H9 (cell line): ENCODE results near the gene C2CD4A. TPM values are rescaled to one million over a fixed set of nuclear protein-coding genes. Genes with fewer than 3 reads are reported as not detected.

Experiments used
- DNase-seq: peaks from one replicate; pipeline ENCODE4 v3.0.0-alpha.2; 2017
- H2AFZ ChIP-seq: one replicate; pipeline ENCODE4 v1.6.1; 2013; ENCODE audit warnings: mild to moderate bottlenecking, low read length, control low read depth, moderate library complexity
- H2AK5ac ChIP-seq: 2 replicates; pipeline ENCODE4 v1.6.1; 2013; ENCODE audit warnings: low read length, control low read depth, mixed read lengths; ENCODE audit not compliant: insufficient read length
- H2BK120ac ChIP-seq: one replicate; pipeline ENCODE4 v1.6.1; 2013; ENCODE audit warnings: low read depth, mild to moderate bottlenecking, low read length, control low read depth, inconsistent platforms; ENCODE audit not compliant: poor library complexity, severe bottlenecking
- H2BK12ac ChIP-seq: 2 replicates; pipeline ENCODE4 v1.6.1; 2013; ENCODE audit warnings: low read length, control low read depth, mixed read lengths, low read depth; ENCODE audit not compliant: insufficient read length
- H2BK15ac ChIP-seq: 2 replicates; pipeline ENCODE4 v1.6.1; 2013; ENCODE audit warnings: low read depth, low read length, control low read depth
- H2BK20ac ChIP-seq: one replicate; pipeline ENCODE4 v1.6.1; 2013; ENCODE audit warnings: low read depth, mild to moderate bottlenecking, low read length, control low read depth, inconsistent platforms; ENCODE audit not compliant: poor library complexity, severe bottlenecking
- H2BK5ac ChIP-seq: 2 replicates; pipeline ENCODE4 v1.6.1; 2013; ENCODE audit warnings: low read length, control low read depth, mixed read lengths; ENCODE audit not compliant: insufficient read length
- H3K14ac ChIP-seq: 2 replicates; pipeline ENCODE4 v1.6.1; 2013; ENCODE audit warnings: low read length, control low read depth; ENCODE audit not compliant: insufficient read depth
- H3K18ac ChIP-seq: 2 replicates; pipeline ENCODE4 v1.6.1; 2013; ENCODE audit warnings: low read depth, mild to moderate bottlenecking, mixed read lengths, low read length, control low read depth; ENCODE audit not compliant: insufficient read length
- H3K23ac ChIP-seq: 2 replicates; pipeline ENCODE4 v1.6.1; 2013; ENCODE audit warnings: low read length, control low read depth, mixed read lengths, low read depth; ENCODE audit not compliant: insufficient read length
- H3K23me2 ChIP-seq: 2 replicates; pipeline ENCODE4 v1.6.1; 2013; ENCODE audit warnings: low read depth, mild to moderate bottlenecking, mixed read lengths, low read length, control low read depth; ENCODE audit not compliant: insufficient read length, poor library complexity, severe bottlenecking
- H3K27ac ChIP-seq: 2 replicates; pipeline ENCODE4 v1.5.1; 2013; ENCODE audit warnings: low read length, control low read depth, mixed read lengths, low read depth; ENCODE audit not compliant: insufficient read length
- H3K27me3 ChIP-seq: 2 replicates; pipeline ENCODE4 v1.6.1; 2013; ENCODE audit warnings: low read length, control low read depth, inconsistent platforms; ENCODE audit not compliant: insufficient read depth
- H3K4ac ChIP-seq: 2 replicates; pipeline ENCODE4 v1.6.1; 2013; ENCODE audit warnings: low read depth, mild to moderate bottlenecking, control low read depth, inconsistent platforms, low read length, moderate library complexity
- H3K4me1 ChIP-seq: 2 replicates; pipeline ENCODE4 v1.6.1; 2013; ENCODE audit warnings: low read length, control low read depth, inconsistent platforms; ENCODE audit not compliant: insufficient read depth
- H3K4me2 ChIP-seq: 2 replicates; pipeline ENCODE4 v1.6.1; 2013; ENCODE audit warnings: low read length, control low read depth, mixed read lengths; ENCODE audit not compliant: insufficient read length, insufficient read depth
- H3K56ac ChIP-seq: 2 replicates; pipeline ENCODE4 v1.6.1; 2013; ENCODE audit warnings: low read depth, mild to moderate bottlenecking, mixed read lengths, low read length, control low read depth; ENCODE audit not compliant: insufficient read length
- H3K79me1 ChIP-seq: 2 replicates; pipeline ENCODE4 v1.6.1; 2013; ENCODE audit warnings: low read depth, mild to moderate bottlenecking, moderate library complexity, low read length, control low read depth, inconsistent platforms; ENCODE audit not compliant: insufficient read depth, poor library complexity, severe bottlenecking
- H3K79me2 ChIP-seq: 2 replicates; pipeline ENCODE4 v1.6.1; 2013; ENCODE audit warnings: low read length, control low read depth, inconsistent platforms; ENCODE audit not compliant: insufficient read depth
- H3K9ac ChIP-seq: 2 replicates; pipeline ENCODE4 v1.6.1; 2013; ENCODE audit warnings: low read length, control low read depth, mixed read lengths; ENCODE audit not compliant: insufficient read length; ENCODE audit errors: extremely low read depth
- H3K9me3 ChIP-seq: one replicate; pipeline ENCODE4 v1.6.1; 2013; ENCODE audit warnings: low read depth, low read length, inconsistent platforms; ENCODE audit not compliant: control insufficient read depth
- H3T11ph ChIP-seq: one replicate; pipeline ENCODE4 v1.6.1; 2013; ENCODE audit warnings: mild to moderate bottlenecking, low read length, control low read depth, inconsistent platforms
- H4K20me1 ChIP-seq: one replicate; pipeline ENCODE4 v1.6.1; 2013; ENCODE audit not compliant: control insufficient read depth, insufficient read length, insufficient read depth
- H4K5ac ChIP-seq: 2 replicates; pipeline ENCODE4 v1.6.1; 2013; ENCODE audit warnings: low read depth, mild to moderate bottlenecking, mixed read lengths, low read length, control low read depth; ENCODE audit not compliant: insufficient read length
- H4K8ac ChIP-seq: replicated peaks from 2 replicates; pipeline ENCODE4 v1.6.1; 2013; ENCODE audit warnings: low read length, control low read depth, mixed read lengths, low read depth; ENCODE audit not compliant: insufficient read length
- H4K91ac ChIP-seq: 2 replicates; pipeline ENCODE4 v1.6.1; 2013; ENCODE audit warnings: low read depth, mild to moderate bottlenecking, moderate library complexity, mixed read lengths, low read length, control low read depth; ENCODE audit not compliant: insufficient read length
- H3K27ac Mint-ChIP-seq, 3 experiments: 2 replicates in 2 of 3; 3 replicates in 1 of 3; pipeline ENCODE4 v1.8.0; 2020 to 2021; ENCODE audit warnings: mixed read lengths in 3 of 3, mild to moderate bottlenecking in 1 of 3, moderate library complexity in 1 of 3
- H3K27me3 Mint-ChIP-seq: 2 replicates; pipeline ENCODE4 v1.8.0; 2021; ENCODE audit warnings: low read depth, mild to moderate bottlenecking, moderate library complexity, mixed read lengths
- H3K36me3 Mint-ChIP-seq, 3 experiments: 2 replicates in 2 of 3; 3 replicates in 1 of 3; pipeline ENCODE4 v1.8.0; 2020 to 2021; ENCODE audit warnings: low read depth in 3 of 3, mixed read lengths in 3 of 3; ENCODE audit not compliant: insufficient read depth in 1 of 3
- H3K4me1 Mint-ChIP-seq, 2 experiments: 2 replicates each; pipeline ENCODE4 v1.8.0; 2020; ENCODE audit warnings: mixed read lengths in 2 of 2
- H3K4me3 Mint-ChIP-seq, 2 experiments: 2 replicates in 1 of 2; 3 replicates in 1 of 2; pipeline ENCODE4 v1.8.0; 2020 to 2021; ENCODE audit warnings: mild to moderate bottlenecking in 2 of 2, mixed read lengths in 2 of 2, moderate library complexity in 1 of 2
- H3K9me3 Mint-ChIP-seq, 2 experiments: 2 replicates in 1 of 2; 3 replicates in 1 of 2; pipeline ENCODE4 v1.8.0; 2020; ENCODE audit warnings: mild to moderate bottlenecking in 2 of 2, mixed read lengths in 2 of 2, moderate library complexity in 1 of 2
- WGBS: extraction: QIAGEN DNeasy Blood & Tissue Kit; methylation state at CpG from one replicate; pipeline ENCODE4 v1.1.7; 2013; ENCODE audit warnings: missing lambda C conversion rate, low lambda C conversion rate, mixed read lengths; ENCODE audit not compliant: insufficient read length; ENCODE audit errors: extremely low coverage; 5-methylcytosine and 5-hydroxymethylcytosine counted together
- total RNA-seq: library from RNA; stranded (reverse); gene quantifications from 2 replicates; pipeline ENCODE4 v1.2.1, GENCODE V29; 2021
- TF ChIP-seq, protein P1 (sequence below): fragments of 200-600 bp; sonication (generic); conservative IDR thresholded peaks from 3 replicates; pipeline ENCODE4 v1.8.0; 2021; ENCODE audit warnings: antibody characterized with exemption, mild to moderate bottlenecking

The C2CD4A gene
- total RNA-seq, 1 experiment from 2014 or later = not detected

DNA sequence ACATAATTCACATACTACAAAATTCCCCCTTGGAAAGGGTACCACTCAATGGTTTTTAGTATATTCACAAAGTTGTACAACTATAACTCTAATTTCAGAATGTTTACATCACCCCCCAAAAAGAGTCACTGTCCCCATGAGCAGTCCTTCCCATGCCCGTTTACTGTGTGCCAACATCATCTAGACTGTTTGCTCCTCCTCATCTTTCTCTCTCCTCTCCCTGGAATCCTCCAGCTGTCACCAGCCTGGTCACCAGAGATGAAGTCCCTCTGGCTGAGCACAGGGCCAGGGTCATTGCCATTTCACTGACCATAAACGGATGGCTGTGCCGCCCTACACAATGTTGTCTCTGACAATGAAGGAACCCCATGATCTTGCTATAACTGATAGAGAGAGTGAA lies 53.1 kb downstream of the C2CD4A start:
- no peak overlapping the region for H2AFZ ChIP-seq
- Mint-ChIP-seq H3K27ac (peak overlapping the region in 1 of 3 experiments; percentile 40; a peak in 1 of 7 replicates), H3K9me3 (no peaks in the 10 kb centered on the region; a peak in 1 of 5 replicates), H3K27me3 (no peaks in the 10 kb centered on the region; the same call in 1 of the 2 replicates), H3K36me3 (no peaks in the 10 kb centered on the region), H3K4me1 (peaks cover 0 to 12% of the 10 kb centered on the region in 2 experiments; a peak in 2 of 4 replicates), H3K4me3 (no peak overlapping the region)
- H3K56ac ChIP-seq = no peak overlapping the region
- no peaks in the 10 kb centered on the region for H3K9me3 ChIP-seq
- no peak overlapping the region for H3K9ac ChIP-seq
- H2BK5ac ChIP-seq = no peak overlapping the region
- no peak overlapping the region for H3K27ac ChIP-seq
- no peak overlapping the region for H3T11ph ChIP-seq
- H3K4ac ChIP-seq = no peak overlapping the region
- H2BK20ac ChIP-seq = no peak overlapping the region
- no peak overlapping the region for H4K8ac ChIP-seq
- H3K79me1 ChIP-seq = no peaks in the 10 kb centered on the region
- H3K14ac ChIP-seq = no peak overlapping the region
- no peak overlapping the region for H3K18ac ChIP-seq
- no peak overlapping the region for H4K91ac ChIP-seq
- H2BK120ac ChIP-seq = no peak overlapping the region
- no peaks in the 10 kb centered on the region for H3K23me2 ChIP-seq
- H3K4me2 ChIP-seq = no peak overlapping the region
- no peaks in the 10 kb centered on the region for H4K20me1 ChIP-seq
- no peak overlapping the region for H2BK12ac ChIP-seq
- H3K23ac ChIP-seq = no peak overlapping the region
- WGBS = no CpG with 5 or more reads among the region's 3 CpGs
- TF ChIP-seq, protein P1, sequence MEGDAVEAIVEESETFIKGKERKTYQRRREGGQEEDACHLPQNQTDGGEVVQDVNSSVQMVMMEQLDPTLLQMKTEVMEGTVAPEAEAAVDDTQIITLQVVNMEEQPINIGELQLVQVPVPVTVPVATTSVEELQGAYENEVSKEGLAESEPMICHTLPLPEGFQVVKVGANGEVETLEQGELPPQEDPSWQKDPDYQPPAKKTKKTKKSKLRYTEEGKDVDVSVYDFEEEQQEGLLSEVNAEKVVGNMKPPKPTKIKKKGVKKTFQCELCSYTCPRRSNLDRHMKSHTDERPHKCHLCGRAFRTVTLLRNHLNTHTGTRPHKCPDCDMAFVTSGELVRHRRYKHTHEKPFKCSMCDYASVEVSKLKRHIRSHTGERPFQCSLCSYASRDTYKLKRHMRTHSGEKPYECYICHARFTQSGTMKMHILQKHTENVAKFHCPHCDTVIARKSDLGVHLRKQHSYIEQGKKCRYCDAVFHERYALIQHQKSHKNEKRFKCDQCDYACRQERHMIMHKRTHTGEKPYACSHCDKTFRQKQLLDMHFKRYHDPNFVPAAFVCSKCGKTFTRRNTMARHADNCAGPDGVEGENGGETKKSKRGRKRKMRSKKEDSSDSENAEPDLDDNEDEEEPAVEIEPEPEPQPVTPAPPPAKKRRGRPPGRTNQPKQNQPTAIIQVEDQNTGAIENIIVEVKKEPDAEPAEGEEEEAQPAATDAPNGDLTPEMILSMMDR = no peak
- H3K27me3 ChIP-seq = no peaks in the 10 kb centered on the region
- H3K79me2 ChIP-seq = no peaks in the 10 kb centered on the region
- H4K5ac ChIP-seq = no peak overlapping the region
- no peak for DNase-seq
- H2BK15ac ChIP-seq = no peak overlapping the region
- peaks cover 7% of the 10 kb centered on the region for H3K4me1 ChIP-seq
- no peak overlapping the region for H2AK5ac ChIP-seq

Other genes starting within 250 kb of the C2CD4A start
- gene VPS13C, start 6.5 kb upstream of the C2CD4A start, total RNA-seq = 13.1 and 14.2 TPM in 2 replicates
- gene C2CD4B, start 98.3 kb downstream of the C2CD4A start, total RNA-seq = 0.13 and 0.22 TPM in 2 replicates